ENCODE data around the gene TGM5. TPM values are rescaled to one million over a fixed set of nuclear protein-coding genes. Genes with fewer than 3 reads are reported as not detected.

TGM5 gene
- total and polyA plus RNA-seq, 2 donors from 2014 or later = not detected

DNA sequence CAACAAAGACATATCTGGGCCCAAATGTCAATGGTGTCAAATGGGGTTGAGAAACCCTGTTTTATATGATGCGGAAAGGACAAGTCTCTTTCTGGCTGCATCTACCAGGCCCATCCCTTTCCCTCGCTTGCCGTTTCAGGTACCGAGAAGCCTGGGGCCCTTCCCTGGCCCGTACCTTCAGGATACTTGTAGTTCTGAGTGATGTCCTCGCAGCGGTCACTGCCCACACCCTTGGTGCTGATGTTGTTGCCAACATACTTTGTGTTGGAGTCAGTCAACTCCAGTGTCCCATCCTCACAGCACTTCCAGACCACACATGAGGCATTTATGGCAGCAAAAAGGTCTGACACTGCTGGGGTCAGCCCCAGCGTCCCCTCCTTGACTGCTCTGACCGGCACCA is 59.7 kb downstream of the TGM5 start:
- intact Hi-C loops (cut with DNase I) = no loop called here
- FAIRE-seq (no peak), DNase-seq (no peak)
- no peak overlapping the region for H3K4me3 ChIP-seq (ENCODE audit: low read length in 3 of 3)
- TF ChIP-seq, protein P1, sequence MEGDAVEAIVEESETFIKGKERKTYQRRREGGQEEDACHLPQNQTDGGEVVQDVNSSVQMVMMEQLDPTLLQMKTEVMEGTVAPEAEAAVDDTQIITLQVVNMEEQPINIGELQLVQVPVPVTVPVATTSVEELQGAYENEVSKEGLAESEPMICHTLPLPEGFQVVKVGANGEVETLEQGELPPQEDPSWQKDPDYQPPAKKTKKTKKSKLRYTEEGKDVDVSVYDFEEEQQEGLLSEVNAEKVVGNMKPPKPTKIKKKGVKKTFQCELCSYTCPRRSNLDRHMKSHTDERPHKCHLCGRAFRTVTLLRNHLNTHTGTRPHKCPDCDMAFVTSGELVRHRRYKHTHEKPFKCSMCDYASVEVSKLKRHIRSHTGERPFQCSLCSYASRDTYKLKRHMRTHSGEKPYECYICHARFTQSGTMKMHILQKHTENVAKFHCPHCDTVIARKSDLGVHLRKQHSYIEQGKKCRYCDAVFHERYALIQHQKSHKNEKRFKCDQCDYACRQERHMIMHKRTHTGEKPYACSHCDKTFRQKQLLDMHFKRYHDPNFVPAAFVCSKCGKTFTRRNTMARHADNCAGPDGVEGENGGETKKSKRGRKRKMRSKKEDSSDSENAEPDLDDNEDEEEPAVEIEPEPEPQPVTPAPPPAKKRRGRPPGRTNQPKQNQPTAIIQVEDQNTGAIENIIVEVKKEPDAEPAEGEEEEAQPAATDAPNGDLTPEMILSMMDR (IDR thresholded peaks at IDR 0.05; ENCODE audit: borderline replicate concordance, extremely low read depth, insufficient read depth) = no peak
- H3K27ac ChIP-seq (ENCODE audit: low read depth in 2 of 2, low read length in 2 of 2) = no peak overlapping the region
- no peaks in the 10 kb centered on the region for H3K27me3 ChIP-seq (ENCODE audit: control insufficient read depth, insufficient read depth, low read length)
- no peaks in the 10 kb centered on the region for H3K36me3 ChIP-seq (ENCODE audit: control insufficient read depth in 2 of 3, insufficient read depth in 3 of 3, low read length in 3 of 3)
- H3K4me1 ChIP-seq (ENCODE audit: control insufficient read depth in 2 of 3, insufficient read depth in 2 of 3, low read depth in 1 of 3, low read length in 3 of 3) = no peaks in the 10 kb centered on the region
- H3K9me3 ChIP-seq (ENCODE audit: control insufficient read depth in 2 of 3, insufficient read depth in 1 of 3, low read length in 3 of 3) = no peaks in the 10 kb centered on the region
- H3K9ac ChIP-seq (ENCODE audit: low read length in 3 of 3) = no peak overlapping the region

DNA sequence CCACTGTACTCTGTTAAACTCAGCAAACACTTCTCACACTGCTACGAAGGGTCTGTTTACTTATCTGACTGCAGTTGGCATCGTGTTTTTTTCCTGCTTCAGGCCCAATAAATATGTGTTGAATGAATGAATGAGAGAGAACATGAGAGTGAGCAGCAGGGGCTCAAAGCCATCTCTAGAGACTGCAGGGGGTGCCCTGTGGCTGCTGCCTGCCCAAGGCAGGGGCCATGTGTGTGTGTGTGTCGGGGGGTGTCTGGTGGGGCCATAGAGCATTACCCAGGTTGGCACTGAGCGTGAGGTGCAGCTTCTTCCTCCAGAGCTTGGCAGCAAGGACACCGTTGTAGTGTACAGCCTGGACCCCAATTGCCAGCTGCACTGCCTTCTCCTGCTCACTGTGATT is 60.7 kb downstream of the TGM5 start:
- no peak overlapping the region for H3K4me3 ChIP-seq (ENCODE audit: low read length in 3 of 3)
- H3K9me3 ChIP-seq (ENCODE audit: control insufficient read depth in 2 of 3, insufficient read depth in 1 of 3, low read length in 3 of 3) = no peaks in the 10 kb centered on the region
- no peak for FAIRE-seq
- H3K36me3 ChIP-seq (ENCODE audit: control insufficient read depth in 2 of 3, insufficient read depth in 3 of 3, low read length in 3 of 3) = no peaks in the 10 kb centered on the region
- H3K4me1 ChIP-seq (ENCODE audit: control insufficient read depth in 2 of 3, insufficient read depth in 2 of 3, low read depth in 1 of 3, low read length in 3 of 3) = no peaks in the 10 kb centered on the region
- no peak for DNase-seq
- TF ChIP-seq, protein P1 (IDR thresholded peaks at IDR 0.05; ENCODE audit: borderline replicate concordance, extremely low read depth, insufficient read depth) = no peak
- H3K27me3 ChIP-seq (ENCODE audit: control insufficient read depth, insufficient read depth, low read length) = no peaks in the 10 kb centered on the region
- intact Hi-C loops (cut with DNase I) = no loop called here
- H3K27ac ChIP-seq (ENCODE audit: low read depth in 2 of 2, low read length in 2 of 2) = no peak overlapping the region
- no peak overlapping the region for H3K9ac ChIP-seq (ENCODE audit: low read length in 3 of 3)

DNA sequence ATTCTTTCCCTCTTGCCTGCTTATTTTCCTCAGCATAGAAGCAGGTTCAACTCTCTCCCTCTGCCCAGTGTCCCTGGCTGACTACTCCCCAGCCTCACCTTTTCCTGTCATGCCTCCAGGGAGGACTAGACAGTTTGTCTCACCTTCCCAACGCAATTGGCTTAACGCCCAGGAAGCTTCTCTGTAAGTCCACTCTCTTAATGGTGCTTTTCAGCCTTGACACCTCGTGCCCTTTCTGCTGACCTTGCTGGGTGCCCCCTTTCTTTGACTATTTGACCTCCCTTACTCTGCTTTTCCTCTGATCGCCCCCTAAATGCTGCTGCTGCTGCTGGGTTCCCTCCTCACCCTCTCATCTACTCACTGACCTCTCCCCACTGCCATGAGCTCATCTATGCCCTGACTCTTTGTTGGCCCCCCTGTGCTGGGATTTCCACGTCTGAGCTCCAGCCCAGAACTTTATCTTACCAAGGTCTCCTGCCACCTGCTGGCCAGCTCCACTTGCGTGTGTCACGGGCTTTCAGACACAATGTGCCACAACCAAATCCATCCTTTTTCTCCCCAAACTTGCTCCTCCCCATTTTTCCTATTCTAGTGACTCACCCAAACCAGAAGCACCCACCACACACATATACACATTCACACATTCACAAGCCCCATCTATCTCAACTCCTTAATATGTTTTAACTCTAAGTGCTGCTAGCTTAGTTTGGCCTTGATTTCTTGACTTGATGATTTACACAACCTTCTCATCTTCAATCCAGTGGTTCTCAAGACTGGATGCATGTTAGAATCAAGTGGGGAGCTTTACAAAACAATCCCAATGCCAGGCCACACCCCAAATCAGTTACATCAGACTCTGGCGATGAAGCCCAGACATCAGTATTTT is 62.5 kb downstream of the TGM5 start:
- H3K27ac ChIP-seq (ENCODE audit: low read depth in 2 of 2, low read length in 2 of 2) = no peak overlapping the region
- FAIRE-seq (no peak), DNase-seq (peak in 3 of 5 donors; percentile 35 to 61 (median 43))
- H3K36me3 ChIP-seq (ENCODE audit: control insufficient read depth in 2 of 3, insufficient read depth in 3 of 3, low read length in 3 of 3) = no peaks in the 10 kb centered on the region
- H3K9me3 ChIP-seq (ENCODE audit: control insufficient read depth in 2 of 3, insufficient read depth in 1 of 3, low read length in 3 of 3) = no peaks in the 10 kb centered on the region
- intact Hi-C loops (cut with DNase I) = no loop called here
- TF ChIP-seq, protein P1 (IDR thresholded peaks at IDR 0.05; ENCODE audit: borderline replicate concordance, extremely low read depth, insufficient read depth) = peak; percentile 56
- no peak overlapping the region for H3K9ac ChIP-seq (ENCODE audit: low read length in 3 of 3)
- no peaks in the 10 kb centered on the region for H3K27me3 ChIP-seq (ENCODE audit: control insufficient read depth, insufficient read depth, low read length)
- no peaks in the 10 kb centered on the region for H3K4me1 ChIP-seq (ENCODE audit: control insufficient read depth in 2 of 3, insufficient read depth in 2 of 3, low read depth in 1 of 3, low read length in 3 of 3)
- H3K4me3 ChIP-seq (ENCODE audit: low read length in 3 of 3) = no peak overlapping the region

Data from kidney (tissue), 14 donors.